HG02678 (cell line): Measurements from ENCODE around the gene SYT8.
"Not testable (repeated sequence)": the region's sequence is repeated elsewhere in the genome, so short reads cannot be mapped to it uniquely, and the experiment has no call there.

Source experiments
- ATAC-seq: cut with Tn5 transposase; IDR thresholded peaks from one replicate; pipeline ENCODE4 v1.9.1; 2021; ENCODE audit warnings: mild to moderate bottlenecking, moderate library complexity; ENCODE audit not compliant: unreplicated experiment

The SYT8 gene

GRCh38 chr11:1882265-1883238 is 47.8 kb downstream of the SYT8 start:
- peak; percentile 64 for ATAC-seq

- ATAC-seq, result no peak
Measured at GRCh38 chr11:1883346-1884302, 48.8 kb downstream of the SYT8 start.

DNA sequence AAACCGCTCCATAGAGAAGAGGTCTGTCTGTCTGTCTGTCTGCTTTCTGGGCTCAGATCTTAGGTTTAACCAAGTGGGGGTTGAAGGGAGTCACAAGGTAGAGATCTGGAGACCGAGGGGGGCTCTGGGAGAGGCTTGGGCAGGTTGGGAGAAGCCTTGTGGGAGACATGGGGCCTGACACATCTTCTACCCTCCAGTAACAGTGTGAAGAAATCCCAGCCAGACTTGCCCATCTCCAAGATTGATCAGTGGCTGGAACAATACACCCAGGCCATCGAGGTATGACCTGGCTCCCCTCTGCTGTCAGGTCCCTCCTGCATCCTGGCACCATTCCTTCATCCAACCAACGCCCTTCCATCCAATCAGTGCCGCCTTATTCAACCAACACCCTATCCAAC is 49.5 kb downstream of the SYT8 start:
- ATAC-seq, result no peak

GRCh38 chr11:1886551-1886950 is 51.8 kb downstream of the SYT8 start:
- not testable (repeated sequence) for ATAC-seq
